Measurements from ENCODE around the gene MRPS5.

GRCh38 chr2:95087379-95087778 lies 34.2 kb downstream of the MRPS5 start:
- TF ChIP-seq POLR2AphosphoS5 (IDR thresholded peaks at IDR 0.05; ENCODE audit: low read depth, low read length) (no peak), POLR2A (IDR thresholded peaks at IDR 0.05; ENCODE audit: low read depth, low read length) (no peak), TAF1 (IDR thresholded peaks at IDR 0.05; ENCODE audit: borderline replicate concordance, low read depth, low read length) (no peak)
